Stimulated activated CD8-positive, alpha-beta memory T cell treated with anti-CD3 and anti-CD28 coated beads, Interleukin-7, amount 100 ng/mL, for 48 hours (primary cell): ENCODE measurements around the gene GCK.
"Not testable (repeated sequence)": the region's sequence is repeated elsewhere in the genome, so short reads cannot be mapped to it uniquely, and the experiment has no call there.

ENCODE experiments used
- DNase-seq, 2 donors: peaks; one replicate each; pipeline ENCODE4 v3.0.0-alpha.2; 2020; ENCODE audit warnings: low read depth in 1 of 2; ENCODE audit errors: extremely low read depth in 1 of 2

GCK gene

GRCh38 chr7:44208085-44208484 is 18.8 kb upstream of the GCK start:
- no peak for DNase-seq

DNA sequence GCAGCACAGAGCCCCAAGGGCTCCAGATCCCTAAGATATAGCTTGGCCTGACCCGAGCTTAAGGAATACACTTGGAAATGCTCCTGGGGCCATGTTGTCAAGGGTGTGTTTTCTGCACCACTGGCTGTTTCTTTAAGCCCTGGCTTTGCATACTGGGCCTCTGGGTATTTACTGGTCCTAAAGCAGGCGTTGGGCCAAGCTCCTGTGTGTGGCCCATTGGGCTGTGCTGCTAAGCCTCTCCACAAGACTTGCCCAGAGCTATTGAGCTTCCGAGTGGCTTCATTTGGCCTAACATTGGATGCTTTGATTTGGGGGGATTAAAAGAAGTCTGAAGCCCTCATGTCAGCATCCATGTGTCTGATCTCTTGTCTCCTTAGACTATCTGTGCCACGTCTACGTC is 16.8 kb upstream of the GCK start:
- DNase-seq: no peak

DNA sequence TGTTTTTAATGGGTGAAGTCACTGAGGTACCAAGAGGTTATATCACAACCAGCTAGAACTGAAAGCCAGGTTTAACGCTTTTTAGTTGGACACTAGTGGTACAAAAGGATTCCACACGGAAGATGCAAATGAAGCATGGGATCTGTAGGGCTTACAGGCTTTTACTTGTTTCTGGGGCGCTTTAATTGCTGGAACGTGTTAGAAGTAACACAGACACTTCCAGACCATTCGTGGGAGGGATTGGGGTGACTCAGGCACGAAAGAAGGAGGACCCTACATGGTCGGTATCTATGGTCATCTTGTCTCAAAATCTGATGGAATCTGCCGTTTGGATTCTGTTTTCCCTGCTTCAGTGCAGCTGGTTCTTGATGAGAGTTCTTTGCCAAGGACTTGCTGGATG is 12.6 kb upstream of the GCK start:
- DNase-seq: no peak

- peak; percentile 93 to 97 for DNase-seq
Observed at GRCh38 chr7:44200699-44201461, 11.6 kb upstream of the GCK start, which contains the start of gene YKT6. YKT6 (plus strand) TSS chr7:44200978; CDS start chr7:44201136, 158 bp downstream.

DNA sequence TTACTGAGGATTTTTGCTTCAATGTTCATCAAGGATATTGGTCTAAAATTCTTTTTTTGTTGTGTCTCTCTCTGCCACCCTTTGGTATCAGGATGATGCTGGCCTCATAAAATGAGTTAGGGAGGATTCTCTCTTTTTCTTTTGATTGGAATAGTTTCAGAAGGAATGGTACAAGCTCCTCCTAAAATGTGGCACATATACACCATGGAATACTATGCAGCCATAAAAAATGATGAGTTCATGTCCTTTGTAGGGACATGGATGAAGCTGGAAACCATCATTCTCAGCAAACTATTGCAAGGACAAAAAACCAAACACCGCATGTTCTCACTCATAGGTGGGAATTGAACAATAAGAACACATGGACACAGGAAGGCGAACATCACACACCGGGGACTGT is 10.9 kb upstream of the GCK start:
- DNase-seq: not testable (repeated sequence)

DNA sequence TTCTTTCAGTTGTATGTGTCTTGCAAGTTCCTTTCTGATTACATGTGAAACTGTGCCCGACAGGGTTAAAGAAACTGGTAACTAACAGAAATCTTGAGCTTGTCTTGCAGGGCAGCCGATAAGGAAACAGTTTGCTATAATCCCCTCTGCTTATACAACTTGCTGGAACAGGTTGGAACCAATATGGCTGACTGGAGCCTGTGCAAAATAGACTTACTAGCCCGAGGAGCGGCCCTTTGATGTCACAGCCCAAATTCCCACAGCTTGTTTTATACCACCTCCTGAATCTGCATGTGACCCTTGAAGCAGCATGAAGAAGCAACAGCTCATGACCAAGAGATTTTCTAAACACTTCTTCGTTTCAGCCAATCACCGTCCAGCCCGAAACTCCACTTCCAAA is 8.2 kb upstream of the GCK start:
- no peak for DNase-seq

- peak in 1 of 2 donors; percentile 17 for DNase-seq
Observed at GRCh38 chr7:44196450-44196872, 7.2 kb upstream of the GCK start.

GRCh38 chr7:44195889-44196288 is 6.7 kb upstream of the GCK start:
- no peak for DNase-seq

DNA sequence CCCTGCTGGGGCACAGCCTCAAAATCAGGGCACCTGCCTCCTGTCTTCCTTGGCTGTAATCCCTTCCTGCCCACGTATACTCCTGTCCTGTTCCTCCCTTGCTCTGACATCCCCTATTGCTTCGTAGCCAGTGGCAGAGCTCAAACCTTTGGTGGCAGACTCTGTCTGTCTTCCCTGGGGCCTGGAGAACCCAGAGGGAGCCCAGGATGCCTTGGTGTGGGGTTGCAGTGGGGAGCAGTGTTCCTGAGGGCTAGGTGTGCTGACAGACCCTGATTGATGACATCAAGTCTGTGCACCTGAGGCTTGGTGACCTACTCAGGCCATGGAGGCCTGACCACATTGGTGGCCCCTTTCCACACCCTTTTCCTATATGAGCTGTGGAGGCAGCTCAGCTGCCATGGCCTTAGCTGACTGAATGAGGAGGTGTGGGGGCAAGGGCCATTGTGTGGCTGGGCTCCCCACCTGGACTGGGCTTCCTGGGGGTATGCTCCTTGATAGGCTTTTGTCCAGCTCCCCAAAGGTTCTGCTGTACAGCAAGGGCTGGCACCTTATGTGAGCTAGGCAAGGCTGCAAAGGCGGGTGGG is 5.4 kb upstream of the GCK start:
- no peak for DNase-seq

- peak; percentile 19 to 57 for DNase-seq
Observed at GRCh38 chr7:44194069-44194468, 4.8 kb upstream of the GCK start.

- DNase-seq: no peak
Observed at GRCh38 chr7:44193011-44193802, 4.0 kb upstream of the GCK start.

DNA sequence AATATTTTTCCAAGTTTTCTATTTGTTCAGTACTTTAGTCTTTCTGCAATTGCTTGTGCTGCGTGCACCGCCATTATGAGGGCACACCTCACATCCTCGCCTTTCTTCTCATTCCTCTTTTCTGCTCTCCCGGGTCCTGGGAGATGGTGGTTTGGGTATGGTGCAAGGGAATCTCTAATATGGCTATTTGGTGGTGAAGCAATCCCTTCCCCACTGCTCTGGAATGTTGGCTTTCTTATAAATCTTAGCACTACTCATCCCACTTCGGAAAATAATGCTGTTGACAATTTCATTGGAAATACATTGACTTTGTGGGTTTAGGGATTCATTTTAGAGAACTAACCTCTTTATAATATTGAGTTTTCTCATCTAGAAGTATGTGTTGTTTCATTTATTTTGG is 1.9 kb upstream of the GCK start:
- DNase-seq: no peak

DNA sequence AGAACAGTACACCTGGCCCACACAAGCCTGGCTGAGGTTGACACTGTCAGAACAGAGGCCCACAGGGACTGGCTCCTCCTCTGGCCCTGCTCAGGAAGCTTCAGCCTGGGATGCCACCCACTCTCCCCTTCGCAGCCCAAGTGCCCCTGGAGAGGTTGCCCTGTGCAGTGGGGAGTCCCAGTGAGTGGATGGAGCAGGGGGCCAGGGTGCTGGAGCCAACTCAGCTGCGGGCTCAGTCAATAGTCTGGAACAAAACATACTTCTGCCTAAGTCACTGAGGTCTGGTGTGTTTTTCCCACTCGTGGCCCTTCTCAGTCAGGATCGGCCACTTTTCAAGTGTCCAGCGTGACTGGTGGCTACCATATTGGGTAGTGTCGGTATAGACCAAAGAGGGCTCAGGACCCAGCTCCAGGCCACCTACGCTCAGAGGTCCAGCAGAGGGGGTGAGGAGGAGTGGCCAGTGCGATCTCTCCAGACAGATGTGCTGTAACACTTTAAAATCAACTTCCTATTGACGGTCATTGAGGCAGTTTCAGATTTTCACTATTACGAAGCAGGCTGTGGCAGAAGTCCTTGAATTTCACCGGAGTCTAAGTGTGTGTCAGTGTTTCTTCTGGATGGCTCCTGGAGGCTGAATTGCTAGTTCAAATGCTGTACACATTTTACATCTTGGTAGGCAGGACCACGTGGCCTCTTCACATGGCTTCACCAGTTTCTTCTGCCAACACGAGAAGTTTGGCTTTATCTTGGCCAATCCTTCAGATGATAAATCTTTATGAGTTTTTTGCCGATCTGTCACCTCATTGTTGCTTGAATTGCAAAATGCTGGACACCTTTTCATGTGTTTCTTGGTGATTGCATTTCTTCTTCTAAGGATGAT is 994 bp upstream of the GCK start:
- no peak for DNase-seq

DNA sequence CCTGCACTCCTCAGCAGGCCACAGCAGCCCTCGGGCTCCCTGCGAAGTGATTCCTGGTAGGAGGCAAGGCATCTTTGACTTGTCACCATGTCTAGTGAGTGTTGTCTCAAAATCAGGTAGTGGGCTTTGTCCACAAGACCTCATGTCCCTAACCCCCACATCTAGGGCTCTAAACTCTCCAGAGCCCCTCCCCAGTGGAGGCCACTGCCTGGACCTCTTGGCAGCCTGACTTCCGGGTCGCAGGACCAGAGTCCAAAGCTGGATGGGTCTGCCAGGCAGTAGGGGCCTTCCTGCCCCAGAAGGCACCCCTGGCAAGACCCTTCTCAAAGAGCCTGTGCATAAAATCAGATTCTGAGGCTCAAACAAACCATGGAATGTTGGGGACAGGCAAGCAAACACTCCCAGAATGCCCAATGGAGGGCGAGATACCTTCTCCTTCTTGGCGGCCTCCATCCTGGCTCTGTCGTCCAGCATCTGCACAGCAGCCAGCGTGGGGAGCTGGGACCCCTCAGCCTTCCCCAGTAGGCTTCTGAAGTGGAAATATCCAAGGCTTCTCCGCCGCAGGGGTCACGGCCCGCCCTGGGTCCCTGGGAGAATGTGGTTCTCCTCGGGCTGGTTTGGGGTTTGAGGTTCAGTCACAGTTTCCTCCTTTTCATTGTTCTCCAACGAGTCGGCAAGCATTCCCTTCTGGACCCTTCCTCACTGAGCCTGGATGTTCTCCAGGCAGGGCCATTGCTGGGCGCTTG is 586 bp downstream of the GCK start:
- DNase-seq: no peak

GRCh38 chr7:44187636-44188416 is 1.4 kb downstream of the GCK start:
- no peak for DNase-seq

DNA sequence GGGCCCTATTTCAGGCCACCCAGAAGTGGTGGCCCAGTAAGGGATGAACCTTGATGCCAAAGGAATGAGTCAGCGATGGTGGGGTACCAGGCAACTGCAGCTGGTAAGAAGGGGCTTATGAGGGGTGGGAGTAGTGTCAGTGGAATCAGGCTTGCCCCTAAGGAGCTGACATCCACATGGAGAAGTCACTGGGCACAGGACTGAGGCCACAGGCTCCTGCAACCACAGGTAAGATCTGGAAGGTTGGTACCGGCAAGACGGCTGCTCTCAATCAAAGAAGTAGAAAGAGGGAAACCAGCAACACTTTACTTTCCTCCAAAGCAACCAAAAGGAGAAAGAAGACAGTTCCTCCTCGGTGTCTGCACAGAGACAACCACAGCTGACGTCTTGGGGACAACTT is 2.5 kb downstream of the GCK start:
- no peak for DNase-seq

DNA sequence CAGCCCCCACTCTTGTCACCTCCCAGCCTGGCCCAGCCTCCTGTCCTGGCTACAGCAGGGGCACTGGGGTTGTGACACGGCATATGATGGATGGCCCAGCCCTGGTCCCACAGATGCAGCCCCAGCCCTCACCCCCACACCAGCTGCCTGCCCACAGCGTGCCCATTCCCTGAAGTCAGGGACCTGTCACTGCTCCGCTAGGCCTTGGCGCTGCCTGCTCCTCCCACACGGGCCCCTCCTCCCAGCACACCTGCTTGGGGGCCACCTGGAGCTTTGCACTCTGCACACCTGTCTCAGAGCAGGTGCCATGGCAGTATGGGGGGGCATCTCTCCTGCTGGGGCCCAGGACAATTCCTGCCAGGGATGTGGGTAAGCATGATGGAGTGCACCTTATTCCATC is 3.5 kb downstream of the GCK start:
- DNase-seq: no peak

DNA sequence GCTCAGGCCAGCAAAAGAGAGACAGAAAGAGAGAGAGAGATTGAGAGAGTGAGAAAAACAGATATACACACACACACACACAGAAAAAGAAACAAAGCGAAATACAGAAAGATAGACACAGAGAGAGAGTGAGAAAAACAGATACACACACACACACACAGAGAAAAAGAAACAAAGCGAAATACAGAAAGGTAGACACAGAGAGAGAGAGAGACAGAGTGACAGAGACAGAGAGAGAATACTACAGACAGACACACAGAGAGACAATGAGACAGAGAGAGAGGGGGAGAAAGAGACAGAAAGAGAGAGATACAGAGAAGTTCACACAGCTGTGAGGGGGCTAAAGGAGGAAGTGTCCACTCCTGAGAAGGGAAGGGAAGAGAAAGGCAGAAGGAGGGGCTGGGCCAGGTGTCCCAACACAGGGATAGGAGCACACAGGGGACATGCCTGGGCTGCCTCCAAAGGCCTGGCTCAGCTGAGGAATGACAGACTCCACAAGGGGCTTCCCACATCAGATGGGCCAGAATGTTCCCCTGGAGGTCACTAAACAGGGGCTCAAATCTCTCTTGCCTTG is 4.3 kb downstream of the GCK start:
- DNase-seq: no peak
